Chondrocyte (in vitro differentiated cells): Measurements from ENCODE around the gene GPS1. TPM values are rescaled to one million over a fixed set of nuclear protein-coding genes. Genes with fewer than 3 reads are reported as not detected.
A peak's percentile ranks its signal among the peaks of the same experiment; 100 is the strongest.

Experiments
- DNase-seq: peaks from one replicate; pipeline ENCODE4 v3.0.0; 2021; ENCODE audit warnings: mixed read lengths, low spot score
- H3K27ac Mint-ChIP-seq: one replicate; pipeline ENCODE4 v1.8.0; 2021; ENCODE audit warnings: mild to moderate bottlenecking, moderate library complexity, mixed read lengths; ENCODE audit not compliant: unreplicated experiment
- H3K27me3 Mint-ChIP-seq: 2 replicates; pipeline ENCODE4 v1.8.0; 2021; ENCODE audit warnings: low read depth, mixed read lengths
- H3K36me3 Mint-ChIP-seq: 2 replicates; pipeline ENCODE4 v1.8.0; 2021; ENCODE audit warnings: low read depth, mixed read lengths
- H3K4me1 Mint-ChIP-seq: 2 replicates; pipeline ENCODE4 v1.8.0; 2021; ENCODE audit warnings: low read depth, mild to moderate bottlenecking, mixed read lengths
- H3K4me3 Mint-ChIP-seq: one replicate; pipeline ENCODE4 v1.8.0; 2021; ENCODE audit warnings: mild to moderate bottlenecking, moderate library complexity, mixed read lengths; ENCODE audit not compliant: unreplicated experiment
- H3K9me3 Mint-ChIP-seq: 2 replicates; pipeline ENCODE4 v1.8.0; 2021; ENCODE audit warnings: low read depth, mixed read lengths
- total RNA-seq: library from RNA; stranded (reverse); gene quantifications from 3 replicates; pipeline ENCODE4 v1.2.1, GENCODE V29; 2021
- TF ChIP-seq, protein P1 (sequence below): fragments of 200-600 bp; sonication (generic); IDR thresholded peaks from 2 replicates; pipeline ENCODE4 v1.5.0; 2021; ENCODE audit warnings: antibody characterized with exemption, mild to moderate bottlenecking, moderate library complexity

GPS1 gene
- total RNA-seq, 1 donor from 2014 or later: 82.8 TPM

DNA sequence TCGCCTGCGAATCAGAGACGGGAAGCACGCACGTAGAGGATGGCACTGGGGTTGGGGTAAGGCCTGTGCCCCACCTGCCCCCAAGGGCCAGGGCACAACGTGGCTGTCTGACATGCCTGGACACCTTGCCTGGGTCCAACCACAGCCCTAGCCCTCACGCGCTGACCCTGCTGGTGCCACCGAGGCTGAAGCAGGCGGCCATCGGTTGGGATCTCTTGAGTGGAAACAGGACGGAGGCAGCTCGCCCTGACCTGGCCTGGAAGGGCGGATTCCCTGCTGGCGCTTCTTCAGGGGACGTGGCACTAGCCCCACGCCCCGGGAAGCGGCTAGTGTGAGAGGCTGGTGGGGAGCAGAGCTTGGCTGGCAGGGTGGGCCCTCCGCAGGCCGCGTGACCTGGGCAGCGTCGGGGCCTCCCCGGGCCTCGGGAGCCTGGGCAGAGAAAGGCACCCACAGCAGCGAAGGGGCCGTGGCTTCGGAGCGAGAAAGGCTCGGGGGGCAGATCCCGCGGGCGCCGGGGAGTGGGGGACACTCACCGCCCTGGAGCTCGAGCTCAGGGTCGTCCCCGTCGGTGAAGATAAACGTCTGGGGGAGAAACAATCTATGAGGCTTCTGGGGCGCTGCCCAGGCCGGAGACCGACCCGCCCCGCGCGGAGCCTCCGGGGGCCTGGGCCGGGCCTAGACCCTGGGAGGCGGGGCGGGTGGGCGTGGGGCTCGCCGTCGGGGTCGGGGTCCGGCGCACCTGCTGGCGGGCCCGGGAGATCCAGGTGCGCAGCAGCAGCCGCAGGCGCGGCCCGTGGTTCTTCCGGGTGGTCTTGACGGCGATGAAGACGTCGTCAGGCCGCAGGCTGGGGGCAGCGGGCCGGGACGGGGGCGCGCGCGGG lies 697 bp upstream of the GPS1 start:
- no peak for DNase-seq
- TF ChIP-seq, protein P1, sequence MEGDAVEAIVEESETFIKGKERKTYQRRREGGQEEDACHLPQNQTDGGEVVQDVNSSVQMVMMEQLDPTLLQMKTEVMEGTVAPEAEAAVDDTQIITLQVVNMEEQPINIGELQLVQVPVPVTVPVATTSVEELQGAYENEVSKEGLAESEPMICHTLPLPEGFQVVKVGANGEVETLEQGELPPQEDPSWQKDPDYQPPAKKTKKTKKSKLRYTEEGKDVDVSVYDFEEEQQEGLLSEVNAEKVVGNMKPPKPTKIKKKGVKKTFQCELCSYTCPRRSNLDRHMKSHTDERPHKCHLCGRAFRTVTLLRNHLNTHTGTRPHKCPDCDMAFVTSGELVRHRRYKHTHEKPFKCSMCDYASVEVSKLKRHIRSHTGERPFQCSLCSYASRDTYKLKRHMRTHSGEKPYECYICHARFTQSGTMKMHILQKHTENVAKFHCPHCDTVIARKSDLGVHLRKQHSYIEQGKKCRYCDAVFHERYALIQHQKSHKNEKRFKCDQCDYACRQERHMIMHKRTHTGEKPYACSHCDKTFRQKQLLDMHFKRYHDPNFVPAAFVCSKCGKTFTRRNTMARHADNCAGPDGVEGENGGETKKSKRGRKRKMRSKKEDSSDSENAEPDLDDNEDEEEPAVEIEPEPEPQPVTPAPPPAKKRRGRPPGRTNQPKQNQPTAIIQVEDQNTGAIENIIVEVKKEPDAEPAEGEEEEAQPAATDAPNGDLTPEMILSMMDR: no peak
- Mint-ChIP-seq H3K9me3 (no peaks in the 10 kb centered on the region), H3K27me3 (no peaks in the 10 kb centered on the region), H3K36me3 (peaks cover 10% of the 10 kb centered on the region), H3K4me1 (peaks cover 17% of the 10 kb centered on the region), H3K4me3 (peak overlapping the region; percentile 86), H3K27ac (peak overlapping the region; percentile 80)

DNA sequence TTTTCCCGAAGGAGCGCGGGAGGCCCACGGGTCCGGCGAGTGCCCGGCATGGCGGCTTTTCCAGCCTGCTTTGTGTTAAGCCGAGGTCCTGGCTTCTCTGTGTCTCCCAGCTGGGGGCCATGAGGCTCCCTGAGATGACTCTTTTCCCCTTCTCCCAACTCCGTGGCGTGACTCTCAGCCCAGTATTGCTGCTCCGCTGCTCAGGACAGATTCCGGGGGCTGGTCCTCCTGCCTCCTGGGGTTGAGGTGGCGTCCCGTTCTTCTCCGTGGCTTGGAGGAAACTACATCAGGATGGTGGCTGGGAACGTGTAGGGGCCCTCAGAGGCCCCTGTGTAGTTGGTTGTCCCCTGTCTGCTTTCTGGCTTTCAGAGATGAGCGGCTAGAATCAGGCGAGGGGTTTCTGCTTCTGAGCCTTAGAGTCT lies 951 bp downstream of the GPS1 start:
- H3K27ac Mint-ChIP-seq: no peak overlapping the region
- TF ChIP-seq, protein P1: no peak
- H3K9me3 Mint-ChIP-seq: no peaks in the 10 kb centered on the region
- H3K36me3 Mint-ChIP-seq: peaks cover 1% of the 10 kb centered on the region
- DNase-seq: no peak
- H3K27me3 Mint-ChIP-seq: no peaks in the 10 kb centered on the region
- H3K4me1 Mint-ChIP-seq: peaks cover 17% of the 10 kb centered on the region
- peak overlapping the region; percentile 86 for H3K4me3 Mint-ChIP-seq

DNA sequence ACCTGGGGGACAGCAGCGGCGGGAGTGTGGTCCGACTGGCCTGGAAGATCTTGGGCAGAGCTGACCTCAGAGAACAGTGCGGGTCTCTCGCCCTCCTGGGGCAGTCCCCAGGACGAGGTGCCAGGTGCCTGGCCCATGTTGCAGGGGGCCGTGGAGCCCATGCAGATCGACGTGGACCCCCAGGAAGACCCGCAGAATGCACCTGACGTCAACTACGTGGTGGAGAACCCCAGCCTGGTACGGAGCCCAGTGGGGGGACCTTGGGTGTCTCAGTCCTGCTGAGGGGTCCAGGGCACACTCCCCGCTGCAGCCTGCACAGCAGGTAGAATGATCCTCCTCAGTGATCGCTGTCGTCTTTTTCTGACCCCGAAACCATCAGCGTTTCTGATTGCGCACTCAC lies 1.4 kb downstream of the GPS1 start:
- Mint-ChIP-seq H3K9me3 (no peaks in the 10 kb centered on the region), H3K4me3 (peak overlapping the region; percentile 86), H3K4me1 (peaks cover 17% of the 10 kb centered on the region), H3K27me3 (no peaks in the 10 kb centered on the region), H3K36me3 (peaks cover 1% of the 10 kb centered on the region), H3K27ac (no peak overlapping the region)
- TF ChIP-seq, protein P1: no peak
- DNase-seq: no peak

DNA sequence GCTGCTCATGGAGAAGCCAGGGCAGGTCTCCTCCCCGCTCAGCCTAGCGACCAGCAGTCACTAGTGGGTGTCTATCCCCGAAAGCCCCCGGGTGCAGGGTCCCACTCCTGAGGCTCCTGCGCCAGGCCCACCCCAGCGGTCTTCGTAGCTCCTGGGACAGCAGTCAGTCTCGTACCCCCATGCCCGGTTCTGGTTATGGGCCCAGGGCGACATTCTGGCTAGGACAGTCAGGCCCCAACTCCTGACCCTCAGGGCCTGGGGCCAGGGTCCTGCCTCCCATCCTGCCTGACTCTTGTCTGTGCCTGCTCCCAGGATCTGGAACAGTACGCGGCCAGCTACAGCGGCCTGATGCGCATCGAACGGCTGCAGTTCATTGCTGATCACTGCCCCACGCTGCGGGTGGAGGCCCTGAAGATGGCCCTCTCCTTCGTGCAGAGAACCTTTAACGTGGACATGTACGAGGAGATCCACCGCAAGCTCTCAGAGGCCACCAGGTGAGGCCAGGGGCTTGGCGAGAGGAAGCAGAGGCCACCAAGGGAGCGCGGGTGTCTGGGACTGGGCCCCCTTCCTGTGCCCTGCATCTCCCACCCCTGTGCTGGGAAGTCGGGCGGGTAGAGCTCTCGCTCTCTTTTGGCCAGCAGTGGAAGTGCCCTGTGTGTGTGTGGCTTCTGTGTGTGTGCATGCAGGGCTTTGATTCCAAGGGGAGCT lies 2.0 kb downstream of the GPS1 start:
- DNase-seq: no peak
- Mint-ChIP-seq H3K9me3 (no peaks in the 10 kb centered on the region), H3K4me1 (peaks cover 17% of the 10 kb centered on the region), H3K27ac (no peak overlapping the region), H3K27me3 (no peaks in the 10 kb centered on the region), H3K36me3 (peaks cover 1% of the 10 kb centered on the region), H3K4me3 (peak overlapping the region; percentile 25)
- TF ChIP-seq, protein P1: no peak

DNA sequence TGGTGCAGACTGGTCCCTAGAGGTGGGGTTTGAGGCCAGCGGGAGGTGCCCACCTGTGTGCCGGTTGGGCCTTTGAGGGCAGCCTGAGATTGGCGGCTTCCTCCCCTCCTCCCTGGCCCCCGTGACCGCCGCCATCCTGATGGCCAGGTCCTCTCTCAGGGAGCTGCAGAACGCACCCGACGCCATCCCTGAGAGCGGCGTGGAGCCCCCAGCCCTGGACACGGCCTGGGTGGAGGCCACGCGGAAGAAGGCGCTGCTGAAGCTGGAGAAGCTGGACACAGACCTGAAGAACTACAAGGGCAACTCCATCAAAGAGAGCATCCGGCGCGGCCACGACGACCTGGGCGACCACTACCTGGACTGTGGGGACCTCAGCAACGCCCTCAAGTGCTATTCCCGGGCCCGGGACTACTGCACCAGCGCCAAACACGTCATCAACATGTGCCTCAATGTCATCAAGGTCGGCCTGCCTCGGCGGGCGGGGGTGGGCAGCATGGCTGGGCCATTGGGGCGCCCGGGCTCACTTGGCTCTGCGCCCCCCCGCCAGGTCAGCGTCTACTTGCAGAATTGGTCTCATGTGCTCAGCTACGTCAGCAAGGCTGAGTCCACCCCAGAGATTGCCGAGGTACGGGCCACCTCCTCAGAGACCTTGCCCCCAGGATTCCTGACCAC lies 2.8 kb downstream of the GPS1 start:
- DNase-seq: no peak
- no peak overlapping the region for H3K4me3 Mint-ChIP-seq

More for the DNA sequence above, 2.8 kb downstream of the GPS1 start:
- Mint-ChIP-seq H3K27me3 (no peaks in the 10 kb centered on the region), H3K27ac (no peak overlapping the region), H3K9me3 (no peaks in the 10 kb centered on the region), H3K36me3 (peaks cover 1% of the 10 kb centered on the region), H3K4me1 (peaks cover 17% of the 10 kb centered on the region)
- TF ChIP-seq, protein P1: no peak
